ENCODE measurements around the gene LY86. TPM values are rescaled to one million over a fixed set of nuclear protein-coding genes. Genes with fewer than 3 reads are reported as not detected.
"Not testable (repeated sequence)": the region's sequence is repeated elsewhere in the genome, so short reads cannot be mapped to it uniquely, and the experiment has no call there.

The LY86 gene
- total and polyA plus RNA-seq, 10 of the 15 experiments (the other 5 are each of a cell fraction or from before 2014, with no cell fraction given) = 68.2 to 457 (median 128) TPM

GRCh38 chr6:6665555-6666243 lies 77.2 kb downstream of the LY86 start:
- in situ Hi-C loops (cut with MboI) = no loop called here
- SMC1A ChIA-PET (ENCODE audit: uncharacterized antibody, unreplicated experiment) = interaction anchor here (1.5 to 2.7 kb wide), 3 partner anchors 10 to 73 kb away, joined by 3 to 15 read pairs (median 4); no protein-coding TSS in a partner anchor
- H3K9me3 ChIP-seq (replicated peaks; ENCODE audit: control insufficient read depth, insufficient read depth, low read length) = no peaks in the 10 kb centered on the region; the same call in 2 of the 3 replicates
- CTCF ChIA-PET = interaction anchor here (1.1 to 2.2 kb wide), 4 partner anchors 10 to 29 kb away, joined by 3 to 11 read pairs (median 4); no protein-coding TSS in a partner anchor
- BruUV-seq (replicated peaks) = no TSS peak
- H3K4me3 ChIP-seq = no peak overlapping the region
- H3K79me2 ChIP-seq (ENCODE audit: control insufficient read depth, insufficient read depth, low read length) = no peaks in the 10 kb centered on the region
- RAD21 ChIA-PET (ENCODE audit: unreplicated experiment) = interaction anchor here (1.8 kb wide), 1 partner anchor 11 kb away, joined by 4 read pairs; no protein-coding TSS in a partner anchor
- no peaks in the 10 kb centered on the region for H3K36me3 ChIP-seq (ENCODE audit: control insufficient read depth in 2 of 2, insufficient read depth in 2 of 2, low read length in 1 of 2)
- no peak for DNase-seq (ENCODE audit: low read depth, low spot score)
- no peak for ATAC-seq
- intact Hi-C loops (cut with micrococcal nuclease; ENCODE audit: unreplicated experiment) = no loop called here
- H3K27me3 ChIP-seq (replicated peaks in 1 of 2; ENCODE audit: control insufficient read depth in 2 of 2, insufficient read depth in 2 of 2, low read length in 1 of 2) = no peaks in the 10 kb centered on the region
- no peak overlapping the region for H2AFZ ChIP-seq (ENCODE audit: control insufficient read depth, low read depth, low read length)
- no peak overlapping the region for H3K4me2 ChIP-seq (ENCODE audit: control insufficient read depth, insufficient read depth)
- H3K9ac ChIP-seq (ENCODE audit: control insufficient read depth, insufficient read depth, low read length) = no peak overlapping the region
- no peak for FAIRE-seq
- 74% methylated on average over 11 of the region's 11 CpGs for WGBS (ENCODE audit: insufficient coverage, insufficient replicate concordance, low lambda C conversion rate, missing lambda C conversion rate)
- TF ChIP-seq ASH2L (IDR thresholded peaks at IDR 0.05; ENCODE audit: borderline replicate concordance, low read depth) (no peak), PAX8 (IDR thresholded peaks at IDR 0.05) (no peak), YBX1 (IDR thresholded peaks at IDR 0.05) (no peak), EED (IDR thresholded peaks at IDR 0.05; ENCODE audit: low read depth) (no peak), RUNX3 (IDR thresholded peaks at IDR 0.05; ENCODE audit: low read length) (no peak), CREM (IDR thresholded peaks at IDR 0.05; ENCODE audit: low read depth) (no peak), SPI1 (IDR thresholded peaks at IDR 0.05; ENCODE audit: borderline replicate concordance, insufficient read depth, low read depth, low read length) (no peak), STAT3 (IDR thresholded peaks at IDR 0.05; ENCODE audit: low read depth, low read length) (no peak), CBFB (IDR thresholded peaks at IDR 0.05; ENCODE audit: low read depth) (no peak), IKZF1 (conservative IDR thresholded peaks at IDR 0.05) (no peak), RCOR1 (conservative IDR thresholded peaks at IDR 0.05; ENCODE audit: low read depth, low read length) (no peak), USF1 (IDR thresholded peaks at IDR 0.05; ENCODE audit: borderline replicate concordance, extremely low read length, insufficient read depth, low read depth, low read length) (no peak)
- POLR2A ChIA-PET = interaction anchor here (0.6 kb wide), 1 partner anchor 78 kb away, joined by 6 read pairs; no protein-coding TSS in a partner anchor
- no peak overlapping the region for H3K27ac ChIP-seq (ENCODE audit: control insufficient read depth, insufficient read depth)
- H3K4me1 ChIP-seq (ENCODE audit: control insufficient read depth, insufficient read depth, low read length) = no peaks in the 10 kb centered on the region
- H4K20me1 ChIP-seq (ENCODE audit: control insufficient read depth, insufficient read depth) = no peaks in the 10 kb centered on the region

GRCh38 chr6:6670150-6670549 lies 81.6 kb downstream of the LY86 start:
- H3K4me1 ChIP-seq (ENCODE audit: control insufficient read depth, insufficient read depth, low read length); POLR2A ChIA-PET; DNase-seq (ENCODE audit: low read depth, low spot score); intact Hi-C loops (cut with micrococcal nuclease; ENCODE audit: unreplicated experiment); CTCF ChIA-PET; H3K36me3 ChIP-seq (ENCODE audit: control insufficient read depth in 2 of 2, insufficient read depth in 2 of 2, low read length in 1 of 2); H3K27me3 ChIP-seq (replicated peaks in 1 of 2; ENCODE audit: control insufficient read depth in 2 of 2, insufficient read depth in 2 of 2, low read length in 1 of 2); FAIRE-seq; BruUV-seq (replicated peaks); H3K9ac ChIP-seq (ENCODE audit: control insufficient read depth, insufficient read depth, low read length); H4K20me1 ChIP-seq (ENCODE audit: control insufficient read depth, insufficient read depth); H3K79me2 ChIP-seq (ENCODE audit: control insufficient read depth, insufficient read depth, low read length); in situ Hi-C loops (cut with MboI); H3K27ac ChIP-seq (ENCODE audit: control insufficient read depth, insufficient read depth); SMC1A ChIA-PET (ENCODE audit: uncharacterized antibody, unreplicated experiment); ATAC-seq; H3K9me3 ChIP-seq (replicated peaks; ENCODE audit: control insufficient read depth, insufficient read depth, low read length); H3K4me2 ChIP-seq (ENCODE audit: control insufficient read depth, insufficient read depth); H2AFZ ChIP-seq (ENCODE audit: control insufficient read depth, low read depth, low read length); H3K4me3 ChIP-seq: not testable (repeated sequence)
- 35% methylated on average over 3 of the region's 3 CpGs for WGBS (ENCODE audit: insufficient coverage, insufficient replicate concordance, low lambda C conversion rate, missing lambda C conversion rate)
- RAD21 ChIA-PET (ENCODE audit: unreplicated experiment) = interaction anchor here (1.1 kb wide), 1 partner anchor 11 kb away, joined by 3 read pairs; no protein-coding TSS in a partner anchor

Data from GM12878 (cell line).